HG03039 (cell line): ENCODE measurements around the gene ZFYVE28.
"Not testable (repeated sequence)": the region's sequence is repeated elsewhere in the genome, so short reads cannot be mapped to it uniquely, and the experiment has no call there.

Experiments used
- ATAC-seq: cut with Tn5 transposase; IDR thresholded peaks from one replicate; pipeline ENCODE4 v1.9.1; 2021; ENCODE audit warnings: mild to moderate bottlenecking, moderate library complexity; ENCODE audit not compliant: unreplicated experiment

The ZFYVE28 gene

GRCh38 chr4:2275546-2276251, 142.7 kb downstream of the ZFYVE28 start:
- no peak for ATAC-seq

GRCh38 chr4:2275044-2275397, 143.4 kb downstream of the ZFYVE28 start:
- not testable (repeated sequence) for ATAC-seq

GRCh38 chr4:2274320-2275043, 144.0 kb downstream of the ZFYVE28 start:
- ATAC-seq, result no peak

GRCh38 chr4:2273657-2274319, 144.7 kb downstream of the ZFYVE28 start:
- ATAC-seq, result no peak

GRCh38 chr4:2273221-2273620, 145.2 kb downstream of the ZFYVE28 start:
- no peak for ATAC-seq

GRCh38 chr4:2272828-2273120, 145.7 kb downstream of the ZFYVE28 start:
- no peak for ATAC-seq

GRCh38 chr4:2272026-2272827, 146.2 kb downstream of the ZFYVE28 start:
- ATAC-seq, result no peak

- no peak for ATAC-seq
Observed at GRCh38 chr4:2271279-2272025, 147.0 kb downstream of the ZFYVE28 start.

- ATAC-seq, result no peak
Observed at GRCh38 chr4:2270341-2271165, 147.9 kb downstream of the ZFYVE28 start.

- no peak for ATAC-seq
Observed at GRCh38 chr4:2269618-2270163, 148.8 kb downstream of the ZFYVE28 start.

- no peak for ATAC-seq
Observed at GRCh38 chr4:2269206-2269531, 149.3 kb downstream of the ZFYVE28 start.

- ATAC-seq, result no peak
Observed at GRCh38 chr4:2268357-2269205, 149.9 kb downstream of the ZFYVE28 start.

GRCh38 chr4:2267841-2268240, 150.6 kb downstream of the ZFYVE28 start:
- ATAC-seq, result no peak

- ATAC-seq, result no peak
Observed at GRCh38 chr4:2267320-2267811, 151.1 kb downstream of the ZFYVE28 start.

GRCh38 chr4:2266821-2267220, 151.6 kb downstream of the ZFYVE28 start:
- ATAC-seq, result no peak

GRCh38 chr4:2266181-2266580, 152.3 kb downstream of the ZFYVE28 start:
- ATAC-seq, result no peak

- no peak for ATAC-seq
Observed at GRCh38 chr4:2265113-2266110, 153.0 kb downstream of the ZFYVE28 start.
